Measurements from ENCODE around the gene ILKAP.

ILKAP gene

GRCh38 chr2:238203094-238203972, at the start of gene ILKAP:
Gene ILKAP (minus strand): TSS chr2:238203695. CDS start chr2:238203553, 142 bp downstream.
- Mint-ChIP-seq H3K4me1 (peaks cover 47% of the 10 kb centered on the region), H3K4me3 (peak within 1 kb of the TSS; percentile 91), H3K27me3 (no peaks in the 10 kb centered on the region), H3K27ac (peak within 1 kb of the TSS; percentile 91), H3K36me3 (peaks cover 2% of the 10 kb centered on the region), H3K9me3 (no peaks in the 10 kb centered on the region)

DNA sequence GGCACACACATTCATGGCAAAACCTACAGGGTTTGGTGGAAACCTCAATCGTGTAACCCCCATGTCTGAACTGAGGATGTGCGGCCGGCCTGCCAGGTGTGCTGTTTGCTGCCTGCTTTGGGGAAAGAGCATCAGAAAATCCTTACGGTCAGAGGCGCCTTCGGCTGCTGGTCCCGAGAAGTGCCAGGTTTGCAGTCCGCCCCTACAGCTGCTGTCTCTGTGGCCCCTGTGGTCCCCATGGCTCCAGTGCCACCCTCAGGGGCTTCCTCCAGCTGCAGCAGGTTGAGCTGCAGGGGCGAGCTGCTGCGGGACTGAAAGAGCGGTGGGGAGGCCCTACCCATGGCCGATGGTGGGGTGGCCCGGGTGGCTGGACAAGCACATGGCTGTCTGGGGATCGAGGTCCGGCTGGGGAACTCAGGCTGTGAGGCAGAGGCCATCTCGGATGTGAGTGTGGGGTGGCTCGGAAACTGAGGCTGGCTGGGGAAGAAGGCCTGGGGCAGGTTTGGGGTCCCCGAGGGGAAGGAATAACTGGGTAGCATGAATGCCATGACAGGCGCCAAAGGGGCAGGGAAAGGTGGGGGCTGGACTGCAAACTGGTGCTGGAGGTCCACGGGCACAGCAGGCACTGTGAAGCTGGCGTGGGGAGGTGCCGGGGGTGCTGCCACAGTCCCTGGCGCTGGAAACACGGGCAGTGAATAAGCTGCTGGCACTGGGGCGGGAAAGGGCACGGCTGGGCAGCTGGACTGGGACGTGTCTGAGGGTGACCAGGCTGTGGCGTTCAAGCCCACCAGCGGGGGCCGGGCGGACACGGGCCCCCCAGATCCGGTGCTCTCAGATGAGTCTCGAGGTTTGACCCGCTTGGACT, 49.5 kb upstream of the ILKAP start:
- H3K4me1 Mint-ChIP-seq = no peaks in the 10 kb centered on the region
- no peaks in the 10 kb centered on the region for H3K27me3 Mint-ChIP-seq
- no peak overlapping the region for H3K4me3 Mint-ChIP-seq
- H3K27ac Mint-ChIP-seq = no peak overlapping the region
- H3K9me3 Mint-ChIP-seq = no peaks in the 10 kb centered on the region
- peaks cover 6% of the 10 kb centered on the region for H3K36me3 Mint-ChIP-seq

- Mint-ChIP-seq H3K36me3 (peaks cover 6% of the 10 kb centered on the region), H3K27me3 (no peaks in the 10 kb centered on the region), H3K9me3 (no peaks in the 10 kb centered on the region), H3K4me3 (no peak overlapping the region), H3K27ac (no peak overlapping the region), H3K4me1 (no peaks in the 10 kb centered on the region)
Measured at GRCh38 chr2:238251986-238252385, 48.5 kb upstream of the ILKAP start.

DNA sequence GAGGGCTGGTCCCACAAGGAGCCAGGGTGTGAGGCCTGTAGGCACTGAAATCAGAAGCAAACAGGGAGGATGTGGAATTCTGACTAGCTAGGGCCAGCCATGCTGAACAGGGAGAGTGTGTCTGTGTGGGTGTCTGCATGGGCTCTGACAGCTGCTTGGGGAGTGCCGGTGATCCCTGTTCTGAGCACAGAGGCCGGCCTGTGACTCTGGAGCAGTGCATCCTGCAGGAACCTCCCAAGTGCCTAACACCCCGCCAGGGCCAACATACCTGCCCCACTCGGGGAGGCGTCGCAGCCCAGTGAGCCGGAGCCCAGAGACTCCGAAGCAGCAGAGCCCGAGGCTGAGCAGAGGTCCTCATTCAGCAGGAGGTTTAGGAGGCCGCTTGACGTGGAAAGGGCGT, 47.8 kb upstream of the ILKAP start:
- no peak overlapping the region for H3K27ac Mint-ChIP-seq
- peaks cover 6% of the 10 kb centered on the region for H3K36me3 Mint-ChIP-seq
- H3K9me3 Mint-ChIP-seq = no peaks in the 10 kb centered on the region
- no peaks in the 10 kb centered on the region for H3K27me3 Mint-ChIP-seq
- H3K4me1 Mint-ChIP-seq = no peaks in the 10 kb centered on the region
- H3K4me3 Mint-ChIP-seq = no peak overlapping the region

DNA sequence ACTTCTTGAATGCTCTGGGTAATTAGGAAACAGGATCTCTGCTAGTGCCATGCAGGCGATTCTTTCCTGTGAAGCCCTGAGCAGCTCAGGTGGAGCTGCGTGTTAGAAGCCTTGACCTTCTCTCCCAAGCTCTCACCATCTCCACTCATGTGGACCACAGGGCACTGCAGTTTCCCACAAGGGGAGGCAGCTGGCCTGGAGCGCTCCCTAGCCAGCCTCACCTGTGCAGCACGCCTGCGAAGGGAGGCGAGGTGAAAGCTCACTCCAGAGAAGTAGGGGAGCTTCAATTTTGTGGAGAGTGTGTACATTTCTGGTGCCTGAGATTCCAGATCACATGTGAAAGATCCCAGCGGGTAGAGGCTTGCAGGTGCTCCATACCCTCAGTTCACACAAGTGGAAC, 47.4 kb upstream of the ILKAP start:
- Mint-ChIP-seq H3K27me3 (no peaks in the 10 kb centered on the region), H3K9me3 (no peaks in the 10 kb centered on the region), H3K4me1 (no peaks in the 10 kb centered on the region), H3K4me3 (no peak overlapping the region), H3K27ac (no peak overlapping the region), H3K36me3 (peaks cover 6% of the 10 kb centered on the region)

DNA sequence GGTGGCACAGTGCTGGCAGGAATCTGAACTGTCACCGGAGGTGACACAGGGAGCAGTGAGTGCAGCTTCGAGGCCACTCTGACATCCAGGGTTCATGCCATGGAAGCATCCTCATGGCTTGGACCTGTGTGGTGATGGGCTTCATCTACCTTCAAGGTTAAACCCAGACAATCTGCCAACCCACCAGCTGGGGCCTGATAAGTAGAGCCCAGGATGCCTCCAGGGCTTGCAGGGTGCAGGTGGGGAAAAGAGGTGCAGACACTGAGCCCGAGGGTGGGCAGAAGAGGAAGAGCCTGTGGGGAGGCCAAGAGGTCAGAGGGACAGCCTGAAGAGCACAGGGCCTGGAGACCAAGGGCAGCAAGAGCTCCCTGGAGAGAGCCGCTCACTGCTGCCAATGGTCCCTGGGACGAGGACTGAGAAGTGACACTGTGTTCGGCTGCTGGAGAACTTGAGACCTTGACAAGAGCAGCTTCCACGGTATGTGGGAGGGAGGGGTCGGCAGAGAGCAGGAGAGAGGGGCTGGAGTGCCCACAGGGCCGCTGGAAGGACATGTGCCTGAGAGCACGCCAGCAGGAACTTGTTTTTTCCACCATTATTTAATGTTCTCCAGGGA, 44.5 kb upstream of the ILKAP start:
- Mint-ChIP-seq H3K27ac (no peak overlapping the region), H3K4me3 (no peak overlapping the region), H3K4me1 (no peaks in the 10 kb centered on the region), H3K27me3 (no peaks in the 10 kb centered on the region), H3K9me3 (no peaks in the 10 kb centered on the region), H3K36me3 (peaks cover 6% of the 10 kb centered on the region)

DNA sequence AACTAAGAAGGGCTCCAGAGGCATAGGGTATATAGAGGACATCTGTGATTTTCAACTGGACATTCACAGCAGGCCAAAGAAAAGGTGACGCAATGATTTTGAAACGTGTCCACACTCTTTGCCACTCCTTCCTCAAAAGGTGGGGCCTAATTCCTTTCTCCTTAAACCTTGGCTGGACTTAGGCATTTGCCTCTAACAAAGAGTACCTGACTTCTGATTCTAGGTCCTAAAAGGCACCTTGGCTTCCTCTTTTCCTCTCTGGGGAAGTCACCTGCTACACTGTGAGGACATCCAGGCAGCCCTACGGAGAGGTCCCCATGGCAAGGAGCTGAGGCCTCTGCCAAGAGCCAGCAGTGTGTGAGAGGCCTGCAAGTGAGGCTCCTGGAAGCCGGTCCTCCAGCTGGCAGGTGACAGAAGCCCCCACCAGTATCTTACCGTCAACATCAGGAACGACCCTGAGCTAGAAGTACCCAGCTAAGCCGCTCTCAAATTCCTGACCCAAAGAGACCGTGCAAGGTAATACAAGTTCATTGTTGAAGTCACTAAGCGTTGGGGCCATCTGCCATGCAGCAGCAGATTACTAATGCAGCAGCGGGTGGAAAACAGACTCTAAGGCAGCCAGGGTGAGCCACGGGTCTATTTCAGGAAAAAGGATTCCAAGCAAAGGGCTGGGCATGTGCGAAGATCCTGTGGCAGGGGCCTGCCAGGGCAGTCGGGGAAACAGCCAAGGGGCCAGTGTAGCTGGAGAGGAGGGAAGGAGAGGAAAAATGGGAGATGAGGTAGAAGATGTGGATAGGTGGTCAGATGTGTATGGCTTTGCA, 43.7 kb upstream of the ILKAP start:
- Mint-ChIP-seq H3K27me3 (no peaks in the 10 kb centered on the region), H3K27ac (no peak overlapping the region), H3K4me1 (no peaks in the 10 kb centered on the region), H3K4me3 (no peak overlapping the region), H3K9me3 (no peaks in the 10 kb centered on the region), H3K36me3 (peaks cover 6% of the 10 kb centered on the region)

- Mint-ChIP-seq H3K27ac (no peak overlapping the region), H3K4me1 (peaks cover 5% of the 10 kb centered on the region), H3K36me3 (peaks cover 6% of the 10 kb centered on the region), H3K4me3 (no peak overlapping the region), H3K9me3 (no peaks in the 10 kb centered on the region), H3K27me3 (no peaks in the 10 kb centered on the region)
Measured at GRCh38 chr2:238244151-238244550, 40.7 kb upstream of the ILKAP start.

- Mint-ChIP-seq H3K4me1 (peaks cover 5% of the 10 kb centered on the region), H3K27me3 (no peaks in the 10 kb centered on the region), H3K4me3 (no peak overlapping the region), H3K27ac (no peak overlapping the region), H3K36me3 (peaks cover 6% of the 10 kb centered on the region), H3K9me3 (no peaks in the 10 kb centered on the region)
Measured at GRCh38 chr2:238243496-238244076, 40.1 kb upstream of the ILKAP start.

- Mint-ChIP-seq H3K4me3 (no peak overlapping the region), H3K27me3 (no peaks in the 10 kb centered on the region), H3K9me3 (no peaks in the 10 kb centered on the region), H3K4me1 (peaks cover 5% of the 10 kb centered on the region), H3K27ac (no peak overlapping the region), H3K36me3 (peaks cover 4% of the 10 kb centered on the region)
Measured at GRCh38 chr2:238242731-238243495, 39.4 kb upstream of the ILKAP start.

DNA sequence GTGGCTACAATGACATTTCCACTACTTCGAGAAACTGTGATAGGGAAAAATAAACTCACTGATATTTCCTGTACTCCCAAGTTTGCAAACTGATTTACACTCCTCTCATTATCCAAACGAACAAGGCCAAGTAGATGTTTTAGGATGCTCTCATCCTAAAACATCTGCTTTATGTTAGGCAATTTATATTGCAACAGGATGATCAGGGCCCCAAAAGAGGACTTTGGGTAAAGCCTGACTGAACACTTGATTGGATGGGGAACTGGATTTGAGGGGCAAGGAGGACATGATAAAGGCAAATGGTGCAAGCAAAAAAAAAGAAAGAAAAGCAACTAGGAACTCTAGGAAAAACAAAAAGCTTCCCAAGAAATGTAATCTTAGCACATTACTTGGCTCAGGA, 38.5 kb upstream of the ILKAP start:
- Mint-ChIP-seq H3K36me3 (peaks cover 4% of the 10 kb centered on the region), H3K27ac (no peak overlapping the region), H3K27me3 (no peaks in the 10 kb centered on the region)

DNA sequence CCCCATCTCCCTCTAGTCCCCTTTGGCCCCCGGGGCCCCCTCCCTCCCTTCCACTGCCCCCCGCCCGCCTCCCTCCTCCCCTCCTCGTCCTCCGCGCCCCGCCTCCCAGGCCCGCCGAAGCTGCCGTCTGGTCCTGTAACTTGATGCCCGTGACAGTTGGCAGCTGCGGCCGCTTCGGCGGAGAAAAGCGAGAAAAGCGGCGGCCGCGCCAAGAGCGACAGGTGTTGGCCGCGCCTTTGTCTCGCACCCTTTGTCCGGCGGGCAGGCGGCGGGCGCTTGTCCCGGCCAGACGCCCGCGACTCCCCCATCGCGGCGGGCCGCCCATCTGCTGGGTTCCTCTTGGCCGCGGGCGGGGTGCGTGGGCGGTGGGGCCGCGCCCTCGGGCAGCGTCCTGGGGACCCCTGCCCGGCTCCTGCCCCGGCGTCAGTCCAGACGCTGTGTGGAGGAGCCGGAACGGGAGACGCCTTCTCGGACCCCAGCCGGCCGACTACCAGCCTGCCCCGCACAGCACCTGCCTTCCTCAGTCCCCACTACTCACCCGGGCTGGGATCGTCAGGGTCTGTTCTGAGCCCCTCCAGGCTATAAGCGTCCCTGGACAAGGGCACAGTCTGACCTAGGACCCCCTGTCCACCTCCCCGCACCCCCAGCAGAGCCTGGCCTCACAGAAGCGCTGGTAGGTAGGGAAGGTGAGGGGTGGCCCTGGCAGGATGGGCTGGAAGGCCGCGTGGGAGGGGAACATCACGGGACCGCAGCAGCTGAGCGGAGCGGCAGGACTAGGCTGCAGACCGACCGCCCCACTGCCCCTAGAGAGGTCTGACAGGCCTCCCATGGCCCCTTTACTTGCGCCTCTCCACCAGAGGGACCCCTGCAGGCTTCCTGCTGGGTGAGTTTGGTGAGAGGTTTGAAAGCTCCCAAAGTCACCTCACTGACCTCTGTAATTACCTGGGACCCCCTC, 37.5 kb upstream of the ILKAP start:
- peaks cover 1% of the 10 kb centered on the region for H3K27me3 Mint-ChIP-seq
- H3K27ac Mint-ChIP-seq = no peak overlapping the region
- H3K9me3 Mint-ChIP-seq = no peaks in the 10 kb centered on the region
- peaks cover 5% of the 10 kb centered on the region for H3K4me1 Mint-ChIP-seq
- H3K4me3 Mint-ChIP-seq = peak overlapping the region; percentile 64
- peaks cover 4% of the 10 kb centered on the region for H3K36me3 Mint-ChIP-seq

More for the DNA sequence above, 38.5 kb upstream of the ILKAP start:
- Mint-ChIP-seq H3K4me3 (peak overlapping the region; percentile 64), H3K4me1 (peaks cover 5% of the 10 kb centered on the region), H3K9me3 (no peaks in the 10 kb centered on the region)

Measured in activated naive CD4-positive, alpha-beta T cell treated with anti-CD3 and anti-CD28 coated beads, Interleukin-2, amount 50 U/mL, for 24 hours (primary cell).